HepG2 (cell line): ENCODE measurements around the gene DCTN2. TPM values are rescaled to one million over a fixed set of nuclear protein-coding genes. Genes with fewer than 3 reads are reported as not detected.

ENCODE experiments used
- AHDC1 ChIP-seq: sonication (generic); formaldehyde crosslinking; IDR thresholded peaks from 2 replicates; pipeline ENCODE4 v1.5.1; 2020; ENCODE audit warnings: mild to moderate bottlenecking, missing genetic modification reagents, borderline replicate concordance
- AKAP8 ChIP-seq: sonication (generic); formaldehyde crosslinking; IDR thresholded peaks from 2 replicates; pipeline ENCODE4 v1.5.1; 2020; ENCODE audit warnings: mild to moderate bottlenecking, missing genetic modification reagents
- FOXK1 ChIP-seq: sonication (generic); formaldehyde crosslinking; IDR thresholded peaks from 2 replicates; pipeline ENCODE4 v1.4.0; 2020; ENCODE audit warnings: low read depth, missing genetic modification reagents, borderline replicate concordance
- HDAC1 ChIP-seq: sonication (generic); formaldehyde crosslinking; IDR thresholded peaks from 2 replicates; pipeline ENCODE4 v1.5.1; 2020; ENCODE audit warnings: mild to moderate bottlenecking, missing genetic modification reagents
- MYC ChIP-seq: sonication (generic); formaldehyde crosslinking; IDR thresholded peaks from 2 replicates; pipeline ENCODE4 v1.9.0; 2021; ENCODE audit warnings: missing genetic modification reagents, borderline replicate concordance
- MYNN ChIP-seq: sonication (generic); formaldehyde crosslinking; IDR thresholded peaks from 2 replicates; pipeline ENCODE4 v1.4.0; 2020; ENCODE audit warnings: mild to moderate bottlenecking, low read depth, missing genetic modification reagents
- SALL2 ChIP-seq: sonication (generic); formaldehyde crosslinking; IDR thresholded peaks from 2 replicates; pipeline ENCODE4 v1.8.1; 2023; ENCODE audit warnings: mild to moderate bottlenecking, missing genetic modification reagents, inconsistent platforms
- ZNF512B ChIP-seq: sonication (generic); formaldehyde crosslinking; IDR thresholded peaks from 2 replicates; pipeline ENCODE4 v1.5.1; 2020; ENCODE audit warnings: missing genetic modification reagents, mild to moderate bottlenecking, borderline replicate concordance
- ZNF674 ChIP-seq: sonication (generic); formaldehyde crosslinking; IDR thresholded peaks from 2 replicates; pipeline ENCODE4 v1.5.0; 2020; ENCODE audit warnings: low read depth, mild to moderate bottlenecking, missing genetic modification reagents
- polyA plus RNA-seq, 8 experiments: library from polyadenylated mRNA; depleted of rRNA in 3 of 8; stranded (reverse) in 7 of 8; unstranded in 1 of 8; fragments of >200 nt; fragmentation: Illumina TruSeq in 4 of 8; extraction: Trizol in 4 of 8; gene quantifications; 2 replicates each; pipeline versions ENCODE4 v1.2.1 to v1.2.3, GENCODE V29; 2011 to 2016; ENCODE audit warnings: low read depth in 4 of 8, missing spikeins in 1 of 8, mixed read lengths in 1 of 8; ENCODE audit not compliant: insufficient read depth in 1 of 8
- total RNA-seq, 5 experiments: library from RNA; depleted of rRNA; stranded (reverse); fragments of >200 nt; fragmentation: Illumina TruSeq; extraction: Trizol; gene quantifications; 2 replicates each; pipeline ENCODE4 v1.2.3, GENCODE V29; 2016; ENCODE audit warnings: low read depth in 1 of 5
- TF ChIP-seq, protein P1 (sequence below): sonication (generic); formaldehyde crosslinking; IDR thresholded peaks from 2 replicates; pipeline ENCODE4 v1.5.0; 2020; ENCODE audit warnings: mild to moderate bottlenecking, missing genetic modification reagents
- TF ChIP-seq, protein P2 (sequence below): sonication (generic); formaldehyde crosslinking; IDR thresholded peaks from 2 replicates; pipeline ENCODE4 v1.5.0; 2020; ENCODE audit warnings: mild to moderate bottlenecking, missing genetic modification reagents
- TF ChIP-seq, protein P3 (sequence below): sonication (generic); formaldehyde crosslinking; IDR thresholded peaks from 2 replicates; pipeline ENCODE4 v1.8.0; 2022; ENCODE audit warnings: mild to moderate bottlenecking, missing genetic modification reagents; ENCODE audit not compliant: insufficient replicate concordance

Gene DCTN2
- total and polyA plus RNA-seq, 2 of the 13 experiments (the other 11 are each of a cell fraction or from before 2014, with no cell fraction given): 72.0 to 77.4 TPM

DNA sequence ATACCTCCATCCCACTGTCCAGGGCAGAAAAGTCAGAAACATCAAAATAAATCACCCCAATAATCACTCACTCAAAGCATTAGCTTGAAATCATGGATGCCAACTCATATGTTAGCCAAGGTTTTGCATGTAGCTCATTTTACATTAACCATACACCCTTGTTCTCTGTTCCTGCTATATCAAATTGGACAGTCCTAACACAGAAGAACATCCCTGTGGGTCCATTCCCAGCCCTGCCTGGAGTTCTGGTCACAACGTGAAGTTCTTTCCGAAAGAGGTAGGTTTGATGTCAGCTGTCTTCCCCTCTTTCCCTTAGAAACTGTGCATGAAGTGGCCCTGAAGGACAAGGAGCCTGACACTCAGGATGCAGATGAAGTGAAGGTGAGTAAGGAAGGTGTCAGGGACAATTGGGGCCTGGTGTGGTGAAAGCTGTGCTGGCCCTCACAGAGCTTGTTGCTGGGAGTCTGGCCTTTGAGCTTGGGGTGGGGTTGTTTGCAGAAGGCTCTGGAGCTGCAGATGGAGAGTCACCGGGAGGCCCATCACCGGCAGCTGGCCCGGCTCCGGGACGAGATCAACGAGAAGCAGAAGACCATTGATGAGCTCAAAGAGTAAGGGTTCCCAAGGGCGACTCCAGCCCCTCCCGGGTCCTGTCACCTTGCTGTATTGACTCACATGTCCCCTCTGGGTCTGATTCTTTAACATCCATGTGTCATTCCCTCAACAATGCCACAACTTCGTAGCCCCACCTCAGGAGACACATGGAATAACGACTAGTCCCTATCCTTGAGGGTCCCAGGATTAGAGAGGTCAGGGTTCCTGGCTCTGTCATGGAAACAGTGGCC is 29.0 kb upstream of the DCTN2 start (continued):
- no peak for TF ChIP-seq ZNF674 (CRISPR knock-in tag)
- peak; percentile 76; the same call in 1 of the 2 replicates for TF ChIP-seq MYC (CRISPR knock-in tag)
- 0 out of 2 replicates have a peak, but pooled peaks have one; percentile 18 for TF ChIP-seq SALL2
- TF ChIP-seq, protein P1, sequence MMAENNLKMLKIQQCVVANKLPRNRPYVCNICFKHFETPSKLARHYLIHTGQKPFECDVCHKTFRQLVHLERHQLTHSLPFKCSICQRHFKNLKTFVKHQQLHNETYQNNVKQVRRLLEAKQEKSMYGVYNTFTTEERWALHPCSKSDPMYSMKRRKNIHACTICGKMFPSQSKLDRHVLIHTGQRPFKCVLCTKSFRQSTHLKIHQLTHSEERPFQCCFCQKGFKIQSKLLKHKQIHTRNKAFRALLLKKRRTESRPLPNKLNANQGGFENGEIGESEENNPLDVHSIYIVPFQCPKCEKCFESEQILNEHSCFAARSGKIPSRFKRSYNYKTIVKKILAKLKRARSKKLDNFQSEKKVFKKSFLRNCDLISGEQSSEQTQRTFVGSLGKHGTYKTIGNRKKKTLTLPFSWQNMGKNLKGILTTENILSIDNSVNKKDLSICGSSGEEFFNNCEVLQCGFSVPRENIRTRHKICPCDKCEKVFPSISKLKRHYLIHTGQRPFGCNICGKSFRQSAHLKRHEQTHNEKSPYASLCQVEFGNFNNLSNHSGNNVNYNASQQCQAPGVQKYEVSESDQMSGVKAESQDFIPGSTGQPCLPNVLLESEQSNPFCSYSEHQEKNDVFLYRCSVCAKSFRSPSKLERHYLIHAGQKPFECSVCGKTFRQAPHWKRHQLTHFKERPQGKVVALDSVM: peak; percentile 58
- TF ChIP-seq, protein P2, sequence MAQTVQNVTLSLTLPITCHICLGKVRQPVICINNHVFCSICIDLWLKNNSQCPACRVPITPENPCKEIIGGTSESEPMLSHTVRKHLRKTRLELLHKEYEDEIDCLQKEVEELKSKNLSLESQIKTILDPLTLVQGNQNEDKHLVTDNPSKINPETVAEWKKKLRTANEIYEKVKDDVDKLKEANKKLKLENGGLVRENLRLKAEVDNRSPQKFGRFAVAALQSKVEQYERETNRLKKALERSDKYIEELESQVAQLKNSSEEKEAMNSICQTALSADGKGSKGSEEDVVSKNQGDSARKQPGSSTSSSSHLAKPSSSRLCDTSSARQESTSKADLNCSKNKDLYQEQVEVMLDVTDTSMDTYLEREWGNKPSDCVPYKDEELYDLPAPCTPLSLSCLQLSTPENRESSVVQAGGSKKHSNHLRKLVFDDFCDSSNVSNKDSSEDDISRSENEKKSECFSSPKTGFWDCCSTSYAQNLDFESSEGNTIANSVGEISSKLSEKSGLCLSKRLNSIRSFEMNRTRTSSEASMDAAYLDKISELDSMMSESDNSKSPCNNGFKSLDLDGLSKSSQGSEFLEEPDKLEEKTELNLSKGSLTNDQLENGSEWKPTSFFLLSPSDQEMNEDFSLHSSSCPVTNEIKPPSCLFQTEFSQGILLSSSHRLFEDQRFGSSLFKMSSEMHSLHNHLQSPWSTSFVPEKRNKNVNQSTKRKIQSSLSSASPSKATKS (CRISPR knock-in tag): 0 out of 2 replicates have a peak, but pooled peaks have one; percentile 43
- TF ChIP-seq ZNF512B (CRISPR knock-in tag): 0 out of 2 replicates have a peak, but pooled peaks have one; percentile 44
- TF ChIP-seq HDAC1: peak; percentile 73
- no peak for TF ChIP-seq AHDC1
- 0 out of 2 replicates have a peak, but pooled peaks have one; percentile 34 for TF ChIP-seq AKAP8 (CRISPR knock-in tag)
- TF ChIP-seq FOXK1 (CRISPR knock-in tag): peak; percentile 61; the same call in 1 of the 2 replicates
- TF ChIP-seq, protein P3, sequence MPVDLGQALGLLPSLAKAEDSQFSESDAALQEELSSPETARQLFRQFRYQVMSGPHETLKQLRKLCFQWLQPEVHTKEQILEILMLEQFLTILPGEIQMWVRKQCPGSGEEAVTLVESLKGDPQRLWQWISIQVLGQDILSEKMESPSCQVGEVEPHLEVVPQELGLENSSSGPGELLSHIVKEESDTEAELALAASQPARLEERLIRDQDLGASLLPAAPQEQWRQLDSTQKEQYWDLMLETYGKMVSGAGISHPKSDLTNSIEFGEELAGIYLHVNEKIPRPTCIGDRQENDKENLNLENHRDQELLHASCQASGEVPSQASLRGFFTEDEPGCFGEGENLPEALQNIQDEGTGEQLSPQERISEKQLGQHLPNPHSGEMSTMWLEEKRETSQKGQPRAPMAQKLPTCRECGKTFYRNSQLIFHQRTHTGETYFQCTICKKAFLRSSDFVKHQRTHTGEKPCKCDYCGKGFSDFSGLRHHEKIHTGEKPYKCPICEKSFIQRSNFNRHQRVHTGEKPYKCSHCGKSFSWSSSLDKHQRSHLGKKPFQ (CRISPR knock-in tag): peak; percentile 62
- no peak for TF ChIP-seq MYNN (CRISPR knock-in tag)
